Gastrocnemius medialis (tissue), 4 donors: ENCODE data around the gene TMEM255B.

Source experiments
- POLR2A ChIP-seq, 2 donors: fragments of 450-650 bp; IDR thresholded peaks; one replicate each; pipeline ENCODE4 v1.6.1; 2017; ENCODE audit warnings: antibody characterized with exemption in 2 of 2, mild to moderate bottlenecking in 2 of 2, moderate library complexity in 2 of 2
- TF ChIP-seq, protein P1 (sequence below), 5 experiments: fragments of 450-650 bp in 3 of 5; fragments of 200-600 bp in 2 of 5; sonication (generic) in 2 of 5; IDR thresholded peaks in 4 of 5; conservative IDR thresholded peaks in 1 of 5; 1 replicate in 4 of 5; 2 replicates in 1 of 5; pipeline ENCODE4 v1.5.1; 2016 to 2019; ENCODE audit warnings: antibody characterized with exemption in 5 of 5, mild to moderate bottlenecking in 3 of 5, moderate library complexity in 3 of 5

DNA sequence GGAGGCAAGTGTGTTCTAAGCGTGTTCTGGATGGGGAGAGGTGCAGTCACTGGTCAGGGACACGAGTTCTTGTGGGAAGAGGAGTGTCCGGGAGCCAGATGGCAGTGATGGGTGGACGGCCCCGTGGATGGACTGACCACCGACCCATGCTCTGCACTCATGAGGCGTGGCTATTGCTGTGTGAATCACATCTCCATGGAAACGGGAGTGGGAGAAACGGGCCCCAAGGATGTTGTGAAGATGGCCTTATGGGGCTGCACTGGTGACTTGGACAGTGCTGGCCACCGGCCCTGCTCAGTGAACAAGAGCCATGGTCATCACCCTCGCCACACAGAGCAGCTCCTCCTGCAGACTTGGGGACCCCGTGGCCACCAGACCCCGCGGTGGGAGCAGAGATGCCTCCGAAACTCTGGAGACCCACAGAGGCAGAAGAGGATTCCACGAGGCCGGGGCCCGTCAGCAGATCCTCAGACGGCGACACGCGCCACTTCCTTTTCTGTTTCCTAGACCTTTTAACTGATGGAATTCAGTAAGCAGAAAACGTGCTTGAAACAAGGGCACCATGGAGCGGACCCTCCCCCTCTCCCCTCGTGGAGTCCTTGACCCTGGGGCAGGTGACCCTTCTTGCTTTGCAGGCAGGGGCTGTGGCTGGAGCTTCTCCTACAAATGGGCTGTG, 57.4 kb downstream of the TMEM255B start:
- TF ChIP-seq, protein P1, sequence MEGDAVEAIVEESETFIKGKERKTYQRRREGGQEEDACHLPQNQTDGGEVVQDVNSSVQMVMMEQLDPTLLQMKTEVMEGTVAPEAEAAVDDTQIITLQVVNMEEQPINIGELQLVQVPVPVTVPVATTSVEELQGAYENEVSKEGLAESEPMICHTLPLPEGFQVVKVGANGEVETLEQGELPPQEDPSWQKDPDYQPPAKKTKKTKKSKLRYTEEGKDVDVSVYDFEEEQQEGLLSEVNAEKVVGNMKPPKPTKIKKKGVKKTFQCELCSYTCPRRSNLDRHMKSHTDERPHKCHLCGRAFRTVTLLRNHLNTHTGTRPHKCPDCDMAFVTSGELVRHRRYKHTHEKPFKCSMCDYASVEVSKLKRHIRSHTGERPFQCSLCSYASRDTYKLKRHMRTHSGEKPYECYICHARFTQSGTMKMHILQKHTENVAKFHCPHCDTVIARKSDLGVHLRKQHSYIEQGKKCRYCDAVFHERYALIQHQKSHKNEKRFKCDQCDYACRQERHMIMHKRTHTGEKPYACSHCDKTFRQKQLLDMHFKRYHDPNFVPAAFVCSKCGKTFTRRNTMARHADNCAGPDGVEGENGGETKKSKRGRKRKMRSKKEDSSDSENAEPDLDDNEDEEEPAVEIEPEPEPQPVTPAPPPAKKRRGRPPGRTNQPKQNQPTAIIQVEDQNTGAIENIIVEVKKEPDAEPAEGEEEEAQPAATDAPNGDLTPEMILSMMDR (IDR thresholded peaks at IDR 0.05 in 4 of 5, conservative IDR thresholded peaks at IDR 0.05 in 1 of 5) = no peak
- no peak for TF ChIP-seq POLR2A (IDR thresholded peaks at IDR 0.05)
